DND-41 (cell line): ENCODE measurements around the gene ULBP1.

Experiments
- CTCF ChIP-seq: IDR thresholded peaks from 2 replicates; pipeline ENCODE4 v1.5.1; 2012; ENCODE audit warnings: borderline replicate concordance, low read length, moderate library complexity, mild to moderate bottlenecking; ENCODE audit not compliant: poor library complexity, severe bottlenecking; ENCODE audit errors: extremely low read depth
- EZH2 ChIP-seq: IDR thresholded peaks from 3 replicates; pipeline ENCODE4 v1.6.1; 2012; ENCODE audit warnings: borderline replicate concordance, low read depth, mild to moderate bottlenecking, moderate library complexity, low read length, inconsistent platforms; ENCODE audit not compliant: severe bottlenecking

GRCh38 chr6:149929422-149929821 is 34.3 kb upstream of the ULBP1 start:
- TF ChIP-seq CTCF = peak; percentile 54
- TF ChIP-seq EZH2 = no peak
